ENCODE measurements around the gene ADORA2A. TPM values are rescaled to one million over a fixed set of nuclear protein-coding genes. Genes with fewer than 3 reads are reported as not detected.

Gene ADORA2A
- total RNA-seq, 4 donors from 2014 or later: 1.7 to 4.5 (median 2.5) TPM

GRCh38 chr22:24463071-24463760, 35.8 kb downstream of the ADORA2A start:
- no peak for TF ChIP-seq CTCF (IDR thresholded peaks at IDR 0.05)
- ATAC-seq (ENCODE audit: low FRiP score) (no peak), DNase-seq (ENCODE audit: low spot score) (no peak)

GRCh38 chr22:24465566-24465965, 38.2 kb downstream of the ADORA2A start:
- no peak for DNase-seq (ENCODE audit: low spot score)
- no peak for ATAC-seq (ENCODE audit: low FRiP score)
- no peak for TF ChIP-seq CTCF (IDR thresholded peaks at IDR 0.05)

GRCh38 chr22:24465975-24466374, 38.6 kb downstream of the ADORA2A start:
- ATAC-seq (ENCODE audit: low FRiP score): no peak
- no peak for DNase-seq (ENCODE audit: low spot score)
- TF ChIP-seq CTCF (IDR thresholded peaks at IDR 0.05): no peak

DNA sequence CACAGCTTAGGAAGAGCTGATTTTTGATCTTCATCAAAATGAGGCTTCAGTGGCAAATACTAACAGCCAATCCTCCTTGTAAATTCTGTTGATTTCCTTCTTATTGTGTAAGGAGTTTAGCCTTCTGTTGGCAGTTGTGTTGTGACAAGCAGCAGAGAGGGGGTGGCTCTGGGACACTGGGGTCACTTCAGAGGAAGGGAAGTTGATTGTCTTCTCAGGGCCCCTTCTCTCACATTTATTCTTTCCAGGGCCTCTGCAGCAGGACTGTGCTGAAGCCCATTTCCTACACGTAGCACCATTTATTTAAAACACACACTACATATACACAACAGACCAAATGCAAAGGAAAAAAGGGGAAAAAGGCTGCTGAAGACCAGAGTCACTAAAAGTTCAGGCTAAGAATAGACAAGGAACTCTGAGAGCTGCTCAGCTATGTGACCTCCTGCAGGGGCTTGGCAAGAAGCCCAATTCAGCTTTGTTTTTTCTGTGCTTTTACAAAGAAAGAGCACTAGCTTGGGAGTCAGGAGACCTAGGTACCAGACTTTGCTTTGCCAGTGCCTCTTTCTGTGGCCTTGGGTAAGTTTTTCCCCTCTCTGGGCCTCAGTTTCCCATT, 39.4 kb downstream of the ADORA2A start:
- no peak for TF ChIP-seq CTCF (IDR thresholded peaks at IDR 0.05)
- DNase-seq (ENCODE audit: low spot score): no peak
- ATAC-seq (ENCODE audit: low FRiP score): no peak

DNA sequence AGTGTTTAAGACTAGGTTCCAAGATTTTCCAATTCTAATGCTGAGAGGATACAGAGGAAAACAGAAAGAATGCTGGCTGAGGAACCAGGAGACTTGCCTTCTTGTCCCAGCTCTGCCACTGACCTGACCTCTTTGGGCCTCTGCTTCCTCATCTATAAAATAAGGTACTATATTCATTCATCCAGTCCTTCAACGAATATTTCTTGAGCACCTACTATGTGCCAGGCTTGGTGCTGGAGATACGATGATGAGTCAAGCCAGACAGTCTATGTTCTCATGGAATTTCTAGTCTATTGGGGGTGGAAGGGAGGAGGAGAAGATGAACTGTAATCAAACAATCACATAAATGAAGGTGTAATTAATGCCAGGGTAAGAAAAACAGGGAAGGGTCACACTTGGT, 39.9 kb downstream of the ADORA2A start:
- DNase-seq (ENCODE audit: low spot score): no peak
- no peak for TF ChIP-seq CTCF (IDR thresholded peaks at IDR 0.05)
- no peak for ATAC-seq (ENCODE audit: low FRiP score)

DNA sequence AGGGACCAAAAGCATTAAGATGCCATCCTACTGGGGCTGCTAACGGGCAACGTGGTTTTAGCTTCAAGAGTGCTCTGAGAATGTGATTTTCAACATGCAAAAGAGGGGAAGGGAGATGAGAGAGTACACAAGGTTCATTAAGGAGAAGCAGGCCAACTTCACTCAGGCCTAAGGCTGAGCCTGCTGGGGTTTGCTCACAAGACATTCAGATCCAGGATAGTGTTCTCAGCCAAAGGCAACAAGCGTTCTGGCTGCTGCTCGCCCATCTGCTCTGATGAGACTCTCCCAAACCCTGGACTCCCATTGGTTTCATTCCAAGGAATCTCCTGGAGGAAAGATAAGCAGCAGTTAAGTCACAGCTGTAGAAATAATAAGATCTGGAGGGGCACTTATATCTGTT, 44.2 kb downstream of the ADORA2A start:
- no peak for DNase-seq (ENCODE audit: low spot score)
- ATAC-seq (ENCODE audit: low FRiP score): peak; percentile 39
- TF ChIP-seq CTCF (IDR thresholded peaks at IDR 0.05): no peak

DNA sequence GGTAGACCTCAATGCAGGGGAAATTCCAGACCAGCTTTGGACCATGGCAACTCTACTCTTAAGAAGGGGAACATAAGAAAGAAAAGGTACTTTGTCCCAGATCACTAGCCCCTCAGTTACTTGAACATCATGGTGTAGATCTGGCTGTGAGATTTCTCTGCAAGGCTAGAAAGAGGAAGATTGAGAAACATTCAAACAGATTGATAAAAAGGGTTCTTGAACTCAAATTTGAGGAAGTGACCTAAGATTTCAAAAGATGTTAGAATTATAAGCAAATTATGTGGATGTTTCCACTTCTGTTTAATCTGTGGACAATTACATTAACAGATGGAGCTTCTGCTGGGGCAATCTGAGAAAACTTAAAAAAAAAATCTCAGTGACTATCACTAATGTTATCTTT, 45.9 kb downstream of the ADORA2A start:
- DNase-seq (ENCODE audit: low spot score): no peak
- TF ChIP-seq CTCF (IDR thresholded peaks at IDR 0.05): no peak
- no peak for ATAC-seq (ENCODE audit: low FRiP score)

Data from omental fat pad (tissue), 4 donors.